Measurements from ENCODE around the gene ERP44.

ERP44 gene

DNA sequence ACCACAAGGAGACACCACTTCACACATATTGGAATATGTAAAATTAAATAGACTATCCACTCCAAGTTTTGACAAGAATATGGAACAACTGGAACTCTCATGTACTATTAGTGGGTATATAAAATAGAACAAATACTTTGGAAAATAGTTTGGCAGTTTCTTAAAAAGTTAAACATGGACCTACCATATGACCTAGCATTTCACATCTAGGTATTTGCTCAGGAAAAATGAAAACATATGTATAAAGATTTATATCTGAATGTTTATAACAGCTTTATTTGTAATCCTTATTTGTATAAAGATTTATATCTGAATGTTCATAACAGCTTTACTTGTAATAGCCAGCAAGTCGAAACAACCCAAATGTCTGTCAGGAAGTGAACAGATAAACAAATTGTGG, 49.2 kb downstream of the ERP44 start:
- Histone ChIP-seq H3K9ac (no peak overlapping the region), H3K27me3 (no peaks in the 10 kb centered on the region), H4K20me1 (peaks cover 0 to 83% (median 12%) of the 10 kb centered on the region in 11 experiments; a peak in 9 of 22 replicates), H3K4me1 (no peaks in the 10 kb centered on the region), H3K9me3 (replicated peaks in 1 of 11) (peaks cover 0 to 23% (median 10%) of the 10 kb centered on the region in 11 experiments; a peak in 11 of 22 replicates), H3K4me3 (no peak overlapping the region), H3K36me3 (peaks cover 54 to 100% (median 85%) of the 10 kb centered on the region in 11 experiments), H3K27ac (no peak overlapping the region), H3K4me2 (no peak overlapping the region)
- no peak for TF ChIP-seq Cebpa-rat (IDR thresholded peaks at IDR 0.05)

DNA sequence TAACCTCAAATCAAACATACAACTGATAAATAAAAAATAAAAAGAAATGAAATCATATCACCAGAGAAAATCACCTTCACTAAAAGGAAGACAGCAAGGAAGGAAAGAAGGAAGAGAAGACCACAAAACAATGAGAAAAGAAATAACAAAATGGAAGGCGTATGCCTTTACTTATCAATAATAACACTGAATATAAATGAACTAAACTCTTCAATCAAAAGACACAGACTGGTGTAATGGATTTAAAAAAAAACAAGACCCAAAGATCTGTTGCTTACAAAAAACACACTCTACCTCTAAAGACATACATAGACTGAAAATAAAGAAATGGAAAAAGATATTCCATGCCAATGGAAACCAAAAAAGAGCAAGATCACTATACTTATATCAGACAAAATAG, 60.3 kb downstream of the ERP44 start:
- Histone ChIP-seq H3K9me3 (replicated peaks in 1 of 11) (peaks cover 30 to 87% (median 75%) of the 10 kb centered on the region in 11 experiments; a peak in 21 of 22 replicates), H3K9ac (no peak overlapping the region), H3K27ac (no peak overlapping the region), H3K4me1 (peaks cover 0 to 9% (median 0%) of the 10 kb centered on the region in 10 experiments; a peak in 2 of 20 replicates), H3K27me3 (no peaks in the 10 kb centered on the region), H3K4me2 (no peak overlapping the region), H3K4me3 (no peak overlapping the region), H4K20me1 (peaks cover 0 to 89% (median 10%) of the 10 kb centered on the region in 11 experiments; a peak in 8 of 22 replicates), H3K36me3 (peaks cover 76 to 96% (median 87%) of the 10 kb centered on the region in 11 experiments)
- TF ChIP-seq Cebpa-rat (IDR thresholded peaks at IDR 0.05), result no peak

DNA sequence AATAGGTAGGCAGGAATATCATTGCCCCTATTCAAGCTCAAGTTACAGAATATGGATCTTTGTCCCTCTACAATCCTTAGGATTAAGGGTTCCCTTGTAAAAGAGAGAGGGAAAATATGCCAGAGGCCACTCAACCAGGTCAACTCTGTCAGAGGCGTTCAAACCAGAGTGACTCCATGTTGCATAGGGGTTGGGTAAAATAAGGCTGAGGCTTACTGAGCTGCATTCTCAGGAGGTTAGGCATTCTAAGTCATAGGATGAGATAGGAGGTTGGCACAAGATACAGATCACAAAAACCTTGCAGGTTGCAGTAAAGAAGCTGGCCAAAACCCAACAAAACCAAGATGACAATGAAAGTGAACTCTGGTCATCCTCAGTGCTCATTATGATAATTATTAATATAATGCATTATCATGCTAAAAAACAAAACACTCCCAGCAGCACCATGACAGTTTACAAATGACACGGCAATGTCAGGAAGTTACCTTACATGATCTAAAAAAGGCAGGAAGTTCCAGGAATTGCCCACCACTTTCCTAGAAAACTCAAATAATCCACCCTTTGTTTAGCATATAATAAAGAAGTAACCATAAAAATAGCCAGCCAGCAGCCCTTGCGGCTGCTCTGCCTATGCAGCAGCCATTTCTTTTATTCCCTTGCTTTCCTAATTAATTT, 64.8 kb downstream of the ERP44 start:
- Histone ChIP-seq H3K9me3 (replicated peaks in 1 of 11) (peaks cover 16 to 59% (median 54%) of the 10 kb centered on the region in 11 experiments; a peak in 20 of 22 replicates), H3K27me3 (no peaks in the 10 kb centered on the region), H3K36me3 (peaks cover 56 to 97% (median 80%) of the 10 kb centered on the region in 11 experiments), H4K20me1 (peaks cover 0 to 89% (median 15%) of the 10 kb centered on the region in 11 experiments; a peak in 11 of 22 replicates), H3K9ac (no peak overlapping the region), H3K4me1 (peaks cover 0 to 40% (median 0%) of the 10 kb centered on the region in 10 experiments; a peak in 6 of 20 replicates), H3K4me2 (no peak overlapping the region), H3K27ac (no peak overlapping the region), H3K4me3 (no peak overlapping the region)
- no peak for TF ChIP-seq Cebpa-rat (IDR thresholded peaks at IDR 0.05)

DNA sequence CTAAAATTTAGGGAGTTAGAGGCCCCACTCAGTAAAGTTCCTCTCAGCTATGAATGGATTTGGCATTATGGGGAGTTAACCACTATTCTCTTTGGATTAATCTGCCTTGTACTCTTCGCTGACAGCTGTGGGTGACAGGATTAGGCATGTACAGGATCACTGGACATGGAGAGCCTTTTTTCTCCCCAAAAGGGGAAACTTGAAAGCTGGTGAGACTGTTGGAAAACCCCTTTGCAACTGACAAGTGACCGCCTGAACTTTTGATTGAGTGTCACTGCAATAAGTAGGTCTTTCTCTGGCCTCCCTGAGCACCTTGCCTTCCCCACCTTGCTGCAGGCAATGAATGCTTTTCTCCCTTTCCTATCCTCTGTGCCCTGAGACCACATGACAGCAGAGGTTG, 68.3 kb downstream of the ERP44 start:
- no peak for TF ChIP-seq Cebpa-rat (IDR thresholded peaks at IDR 0.05)
- Histone ChIP-seq H3K4me2 (peak overlapping the region in 2 of 11 experiments; percentile 39 to 65; a peak in 3 of 22 replicates), H3K27ac (no peak overlapping the region), H3K9me3 (replicated peaks in 1 of 11) (peaks cover 10 to 38% (median 33%) of the 10 kb centered on the region in 11 experiments; a peak in 20 of 22 replicates), H3K9ac (no peak overlapping the region), H3K27me3 (no peaks in the 10 kb centered on the region), H3K4me3 (no peak overlapping the region), H3K4me1 (peaks cover 0 to 40% (median 2%) of the 10 kb centered on the region in 10 experiments; a peak in 9 of 20 replicates), H3K36me3 (peaks cover 37 to 88% (median 59%) of the 10 kb centered on the region in 11 experiments), H4K20me1 (peaks cover 6 to 90% (median 26%) of the 10 kb centered on the region in 11 experiments; a peak in 14 of 22 replicates)

DNA sequence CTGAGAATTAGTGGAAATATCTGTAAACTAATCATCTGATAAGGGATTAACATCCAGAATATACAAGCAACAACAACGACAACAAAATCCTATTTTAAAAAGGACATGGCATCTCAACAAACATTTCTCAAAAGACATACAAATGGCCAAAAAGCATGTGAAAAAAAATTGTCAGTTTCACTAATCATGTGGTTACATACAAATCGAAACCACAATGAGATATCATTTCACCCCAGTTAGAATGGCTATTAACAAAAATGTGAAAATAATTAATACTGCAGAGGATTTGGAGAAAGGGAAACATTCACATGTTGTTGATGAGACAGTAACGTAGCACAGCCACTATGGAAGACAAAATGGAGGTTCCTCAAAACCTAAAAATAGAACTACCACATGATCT, 69.5 kb downstream of the ERP44 start:
- Histone ChIP-seq H4K20me1 (peaks cover 6 to 80% (median 26%) of the 10 kb centered on the region in 11 experiments; a peak in 14 of 22 replicates), H3K4me3 (no peak overlapping the region), H3K36me3 (peaks cover 37 to 88% (median 54%) of the 10 kb centered on the region in 11 experiments), H3K4me1 (peaks cover 0 to 40% (median 2%) of the 10 kb centered on the region in 10 experiments; a peak in 9 of 20 replicates), H3K9me3 (replicated peaks in 1 of 11) (peaks cover 15 to 32% (median 25%) of the 10 kb centered on the region in 11 experiments), H3K27me3 (no peaks in the 10 kb centered on the region), H3K4me2 (peak overlapping the region in 3 of 11 experiments; percentile 35 to 69 (median 65); a peak in 5 of 22 replicates), H3K27ac (no peak overlapping the region), H3K9ac (no peak overlapping the region)
- TF ChIP-seq Cebpa-rat (IDR thresholded peaks at IDR 0.05), result no peak

DNA sequence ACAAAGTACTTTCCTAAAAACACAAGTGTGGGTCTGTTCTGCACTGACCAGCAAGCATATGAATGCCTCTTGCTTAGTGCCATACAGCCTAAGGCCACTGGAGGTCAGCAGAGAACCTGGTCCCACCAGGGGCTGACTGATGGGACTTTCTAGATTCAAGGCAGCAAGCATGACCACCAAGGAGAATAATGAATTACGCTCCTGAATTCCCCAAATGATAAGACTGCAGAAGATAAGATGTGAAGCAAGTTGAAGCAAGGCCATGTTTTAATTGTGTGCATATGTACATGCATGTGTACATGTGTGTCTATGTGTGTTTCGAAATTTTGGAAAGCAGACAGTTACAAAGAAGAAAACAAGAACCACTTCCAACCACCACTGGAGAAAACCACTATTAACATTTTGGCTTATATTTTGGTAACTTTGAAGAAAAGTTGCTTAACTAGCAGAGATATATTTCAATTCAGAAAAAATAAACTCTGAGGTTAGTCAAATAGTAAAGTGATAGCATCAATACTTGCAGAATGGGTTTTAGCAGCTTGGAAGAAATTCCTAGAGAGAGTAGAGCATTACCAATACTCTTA, 70.5 kb downstream of the ERP44 start:
- no peak overlapping the region for H3K27ac ChIP-seq
- H3K27me3 ChIP-seq, result no peaks in the 10 kb centered on the region
- H3K36me3 ChIP-seq, result peaks cover 28 to 88% (median 50%) of the 10 kb centered on the region in 11 experiments
- H3K4me1 ChIP-seq, result peaks cover 0 to 40% (median 2%) of the 10 kb centered on the region in 10 experiments; a peak in 9 of 20 replicates
- H3K4me3 ChIP-seq, result no peak overlapping the region
- peak overlapping the region in 2 of 11 experiments; percentile 7 to 65; a peak in 3 of 22 replicates for H3K4me2 ChIP-seq
- no peak overlapping the region for H3K9ac ChIP-seq
- TF ChIP-seq Cebpa-rat (IDR thresholded peaks at IDR 0.05), result no peak; a peak in 1 of 22 replicates
- H3K9me3 ChIP-seq (replicated peaks in 1 of 11), result peaks cover 8 to 22% (median 15%) of the 10 kb centered on the region in 11 experiments
- H4K20me1 ChIP-seq, result peaks cover 6 to 80% (median 26%) of the 10 kb centered on the region in 11 experiments; a peak in 14 of 22 replicates

DNA sequence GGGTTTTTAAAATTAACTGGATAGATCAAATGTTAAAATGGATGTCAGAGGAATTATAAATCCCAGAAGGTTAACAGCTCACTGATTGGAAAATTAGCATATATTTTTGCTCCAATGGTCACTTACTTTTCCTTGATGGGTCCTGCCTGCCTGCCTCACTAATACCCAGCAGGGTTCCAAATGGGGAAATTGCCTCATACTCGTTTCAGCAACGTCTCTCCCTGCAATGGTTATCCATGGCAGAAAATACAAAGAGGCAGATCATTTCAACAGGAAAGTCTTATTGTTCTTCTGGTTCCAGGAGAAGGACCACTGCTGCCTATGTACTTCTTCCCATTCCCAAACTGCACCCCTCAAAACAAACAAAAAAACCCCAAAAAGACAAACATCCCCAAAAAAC, 71.3 kb downstream of the ERP44 start:
- Histone ChIP-seq H3K9me3 (replicated peaks in 1 of 11) (peaks cover 5 to 15% (median 8%) of the 10 kb centered on the region in 11 experiments; a peak in 21 of 22 replicates), H4K20me1 (peaks cover 6 to 80% (median 26%) of the 10 kb centered on the region in 11 experiments; a peak in 14 of 22 replicates), H3K4me3 (no peak overlapping the region), H3K4me1 (peaks cover 0 to 40% (median 2%) of the 10 kb centered on the region in 10 experiments; a peak in 9 of 20 replicates), H3K36me3 (peaks cover 20 to 86% (median 49%) of the 10 kb centered on the region in 11 experiments), H3K9ac (no peak overlapping the region), H3K4me2 (no peak overlapping the region), H3K27me3 (no peaks in the 10 kb centered on the region), H3K27ac (no peak overlapping the region)
- TF ChIP-seq Cebpa-rat (IDR thresholded peaks at IDR 0.05), result no peak

DNA sequence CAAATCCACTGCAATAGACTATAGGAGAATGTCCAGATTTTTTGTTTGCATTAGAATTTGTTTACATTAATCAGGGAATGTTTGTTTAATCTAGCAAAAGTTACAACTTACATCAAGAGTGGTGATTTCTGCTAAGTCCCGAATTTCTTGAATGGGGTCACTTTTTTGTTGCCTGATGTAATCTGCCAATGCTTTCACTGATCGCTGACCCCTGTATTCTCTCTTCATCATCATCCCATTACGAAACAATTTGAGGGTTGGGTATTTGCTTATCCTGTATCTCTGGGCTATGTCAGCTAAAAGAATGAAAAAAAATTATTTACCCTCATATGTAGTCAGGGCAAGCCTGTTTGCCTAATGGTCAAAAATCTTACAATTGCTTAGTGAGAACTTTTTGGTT, 76.9 kb downstream of the ERP44 start:
- peaks cover 0 to 8% (median 6%) of the 10 kb centered on the region in 11 experiments; a peak in 17 of 22 replicates for H3K9me3 ChIP-seq (replicated peaks in 1 of 11)
- H3K36me3 ChIP-seq, result peaks cover 60 to 98% (median 70%) of the 10 kb centered on the region in 11 experiments
- H3K4me2 ChIP-seq, result no peak overlapping the region
- H3K4me3 ChIP-seq, result no peak overlapping the region
- no peaks in the 10 kb centered on the region for H3K4me1 ChIP-seq
- H4K20me1 ChIP-seq, result peaks cover 0 to 76% (median 4%) of the 10 kb centered on the region in 11 experiments; a peak in 9 of 22 replicates
- no peak overlapping the region for H3K27ac ChIP-seq
- no peaks in the 10 kb centered on the region for H3K27me3 ChIP-seq
- no peak for TF ChIP-seq Cebpa-rat (IDR thresholded peaks at IDR 0.05)
- no peak overlapping the region for H3K9ac ChIP-seq

All from BLaER1 treated with 17β-estradiol and CSF1 and Interleukin-3, amounts not matched to agents 10 nM and 100 nM (cell line).